ENCODE results near the gene MACROD2. TPM values are rescaled to one million over a fixed set of nuclear protein-coding genes. Genes with fewer than 3 reads are reported as not detected.
"Not testable (repeated sequence)": the region's sequence is repeated elsewhere in the genome, so short reads cannot be mapped to it uniquely, and the experiment has no call there.

MACROD2 gene
- polyA plus RNA-seq, 4 donors = 1.00 to 4.8 (median 1.4) TPM

DNA sequence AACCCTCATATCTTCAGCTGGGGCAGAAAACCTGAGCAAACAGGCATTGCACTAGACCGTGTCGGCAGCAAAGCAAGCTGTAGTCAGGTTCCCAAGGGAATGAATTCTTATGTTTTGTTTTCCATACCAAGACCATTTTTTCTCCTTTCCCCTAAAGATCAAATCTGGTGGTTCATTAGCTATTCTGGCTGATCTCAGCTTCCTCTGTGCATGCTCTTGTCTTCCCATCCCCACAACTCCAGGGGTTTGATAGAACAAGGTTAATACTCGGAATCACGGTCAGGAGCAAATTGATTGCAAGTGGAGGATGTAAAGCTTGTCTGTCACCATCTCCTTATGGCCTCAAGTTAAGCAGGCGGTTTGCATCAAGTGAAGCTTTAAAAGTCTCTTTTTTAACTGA is 1799.1 kb downstream of the MACROD2 start:
- FAIRE-seq (no peak), DNase-seq (no peak)
- Histone ChIP-seq H3K36me3 (ENCODE audit: control insufficient read depth in 3 of 3, insufficient read depth in 2 of 3, low read depth in 1 of 3, low read length in 3 of 3) (no peaks in the 10 kb centered on the region), H3K4me1 (ENCODE audit: control insufficient read depth in 3 of 3, insufficient read depth in 2 of 3, low read depth in 1 of 3, low read length in 2 of 3) (no peaks in the 10 kb centered on the region), H3K9me3 (ENCODE audit: control insufficient read depth in 2 of 2, insufficient read depth in 1 of 2, low read depth in 1 of 2, low read length in 1 of 2) (no peaks in the 10 kb centered on the region), H3K27ac (ENCODE audit: low read depth in 1 of 3, low read length in 2 of 3) (no peak overlapping the region), H3K4me3 (ENCODE audit: low read depth in 1 of 3, low read length in 3 of 3) (no peak overlapping the region), H3K27me3 (ENCODE audit: control insufficient read depth in 3 of 3, insufficient read depth in 3 of 3, low read length in 3 of 3) (no peaks in the 10 kb centered on the region)
- 90 to 92% (median 90%) methylated on average over 5 of the region's 5 CpGs for WGBS, 3 donors

DNA sequence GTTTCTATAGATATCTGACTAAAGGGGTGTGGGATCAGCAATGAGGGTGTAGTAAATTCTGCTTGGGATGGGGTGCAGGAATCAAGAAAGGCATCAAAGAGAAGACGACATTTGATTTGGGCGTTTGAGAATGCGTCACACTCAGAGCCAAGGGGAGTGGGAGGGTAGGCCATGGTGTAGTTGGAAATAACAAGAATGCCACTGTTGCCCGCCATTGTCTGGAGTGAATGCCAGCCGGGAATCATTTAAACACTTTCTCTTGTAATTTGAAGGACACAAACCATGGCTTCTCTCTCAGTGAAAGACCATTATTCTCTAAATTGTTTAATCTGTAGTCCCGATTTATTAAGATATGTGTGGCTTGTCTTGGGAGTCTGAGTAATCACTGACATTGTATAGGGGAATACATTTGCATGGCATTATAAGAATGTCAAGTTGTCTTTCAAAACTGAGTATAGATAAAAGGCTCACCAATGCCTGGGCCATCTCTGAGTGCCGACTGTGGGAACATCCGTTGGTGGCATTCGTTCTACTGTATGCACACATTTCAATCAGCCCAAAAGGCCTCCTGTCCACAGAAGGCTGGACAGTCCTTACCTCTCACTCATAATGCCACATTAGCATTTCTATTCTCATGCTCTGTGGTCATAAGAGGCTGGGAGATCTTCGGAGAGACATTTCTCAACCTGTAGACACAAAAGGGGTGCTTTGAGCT is 1800.1 kb downstream of the MACROD2 start:
- no peaks in the 10 kb centered on the region for H3K9me3 ChIP-seq (ENCODE audit: control insufficient read depth in 2 of 2, insufficient read depth in 1 of 2, low read depth in 1 of 2, low read length in 1 of 2)
- H3K27ac ChIP-seq (ENCODE audit: low read depth in 1 of 3, low read length in 2 of 3) = no peak overlapping the region
- no peak for FAIRE-seq
- H3K36me3 ChIP-seq (ENCODE audit: control insufficient read depth in 3 of 3, insufficient read depth in 2 of 3, low read depth in 1 of 3, low read length in 3 of 3) = no peaks in the 10 kb centered on the region
- 77 to 95% (median 93%) methylated on average over 10 of the region's 10 CpGs for WGBS, 3 donors
- no peak for DNase-seq
- no peak overlapping the region for H3K4me3 ChIP-seq (ENCODE audit: low read depth in 1 of 3, low read length in 3 of 3)
- no peaks in the 10 kb centered on the region for H3K27me3 ChIP-seq (ENCODE audit: control insufficient read depth in 3 of 3, insufficient read depth in 3 of 3, low read length in 3 of 3)
- no peaks in the 10 kb centered on the region for H3K4me1 ChIP-seq (ENCODE audit: control insufficient read depth in 3 of 3, insufficient read depth in 2 of 3, low read depth in 1 of 3, low read length in 2 of 3)

DNA sequence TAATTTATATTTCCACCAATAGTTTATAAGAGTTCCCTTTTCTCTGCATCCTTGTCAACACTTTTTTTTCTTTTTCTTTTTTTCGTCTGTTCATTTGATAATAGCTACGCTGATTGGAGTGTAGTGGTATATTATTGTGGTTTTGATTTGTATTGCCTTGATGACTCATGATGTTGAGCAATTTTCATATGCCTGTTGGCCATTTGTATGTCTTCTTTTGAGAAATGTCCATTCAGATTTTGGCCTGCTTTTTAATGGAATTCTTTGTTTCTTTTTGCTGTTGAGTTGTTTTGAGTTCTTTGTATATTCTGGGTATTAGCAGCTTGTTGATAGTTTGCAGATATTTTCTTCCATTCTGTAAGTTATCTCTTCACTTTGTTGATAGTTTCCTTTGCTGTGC is 1804.6 kb downstream of the MACROD2 start:
- Histone ChIP-seq H3K4me3 (ENCODE audit: low read depth in 1 of 3, low read length in 3 of 3) (no peak overlapping the region), H3K9me3 (ENCODE audit: control insufficient read depth in 2 of 2, insufficient read depth in 1 of 2, low read depth in 1 of 2, low read length in 1 of 2) (no peaks in the 10 kb centered on the region), H3K36me3 (ENCODE audit: control insufficient read depth in 3 of 3, insufficient read depth in 2 of 3, low read depth in 1 of 3, low read length in 3 of 3) (no peaks in the 10 kb centered on the region), H3K27me3 (ENCODE audit: control insufficient read depth in 3 of 3, insufficient read depth in 3 of 3, low read length in 3 of 3) (no peaks in the 10 kb centered on the region), H3K4me1 (ENCODE audit: control insufficient read depth in 3 of 3, insufficient read depth in 2 of 3, low read depth in 1 of 3, low read length in 2 of 3) (no peaks in the 10 kb centered on the region), H3K27ac (ENCODE audit: low read depth in 1 of 3, low read length in 2 of 3) (no peak overlapping the region)
- WGBS, 3 donors = 61 to 64% (median 63%) methylated on average over 2 of the region's 2 CpGs
- DNase-seq (no peak), FAIRE-seq (no peak)

- H3K27me3 ChIP-seq (ENCODE audit: control insufficient read depth in 3 of 3, insufficient read depth in 3 of 3, low read length in 3 of 3) = no peaks in the 10 kb centered on the region
- no peak for FAIRE-seq
- no peaks in the 10 kb centered on the region for H3K9me3 ChIP-seq (ENCODE audit: control insufficient read depth in 2 of 2, insufficient read depth in 1 of 2, low read depth in 1 of 2, low read length in 1 of 2)
- no peak overlapping the region for H3K4me3 ChIP-seq (ENCODE audit: low read depth in 1 of 3, low read length in 3 of 3)
- no peak overlapping the region for H3K27ac ChIP-seq (ENCODE audit: low read depth in 1 of 3, low read length in 2 of 3)
- DNase-seq = no peak
- WGBS, 3 donors = 79 to 92% (median 81%) methylated on average over 1 of the region's 1 CpG
- no peaks in the 10 kb centered on the region for H3K36me3 ChIP-seq (ENCODE audit: control insufficient read depth in 3 of 3, insufficient read depth in 2 of 3, low read depth in 1 of 3, low read length in 3 of 3)
- no peaks in the 10 kb centered on the region for H3K4me1 ChIP-seq (ENCODE audit: control insufficient read depth in 3 of 3, insufficient read depth in 2 of 3, low read depth in 1 of 3, low read length in 2 of 3)
Observed at GRCh38 chr20:15802020-15802419, 1806.7 kb downstream of the MACROD2 start.

DNA sequence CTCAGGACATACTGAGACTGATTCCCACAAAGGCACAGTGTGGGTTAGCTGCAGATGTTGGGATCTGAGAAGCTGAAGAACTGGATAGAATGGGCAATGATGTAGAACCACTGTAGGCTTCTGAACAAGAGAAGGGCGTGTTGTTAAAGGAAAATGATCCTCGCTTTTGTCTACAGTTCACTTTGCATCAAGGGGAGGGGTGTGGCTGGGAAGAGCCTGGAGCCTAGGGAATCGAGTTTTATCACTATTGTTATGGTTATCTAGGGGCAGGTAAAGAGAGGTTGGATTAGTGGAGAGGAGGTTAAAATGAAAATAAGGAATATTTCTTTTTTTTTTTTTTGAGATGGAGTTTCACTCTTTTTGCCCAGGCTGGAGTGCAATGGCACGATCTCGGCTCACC is 1809.8 kb downstream of the MACROD2 start:
- H3K4me1 ChIP-seq (ENCODE audit: control insufficient read depth in 3 of 3, insufficient read depth in 2 of 3, low read depth in 1 of 3, low read length in 2 of 3) = no peaks in the 10 kb centered on the region
- H3K9me3 ChIP-seq (ENCODE audit: control insufficient read depth in 2 of 2, insufficient read depth in 1 of 2, low read depth in 1 of 2, low read length in 1 of 2) = peaks cover 0 to 3% of the 10 kb centered on the region in 2 donors
- WGBS, 3 donors = 81 to 84% (median 81%) methylated on average over 5 of the region's 5 CpGs
- H3K27me3 ChIP-seq (ENCODE audit: control insufficient read depth in 3 of 3, insufficient read depth in 3 of 3, low read length in 3 of 3) = no peaks in the 10 kb centered on the region
- FAIRE-seq (no peak), DNase-seq (no peak)
- H3K4me3 ChIP-seq (ENCODE audit: low read depth in 1 of 3, low read length in 3 of 3) = no peak overlapping the region
- no peak overlapping the region for H3K27ac ChIP-seq (ENCODE audit: low read depth in 1 of 3, low read length in 2 of 3)
- no peaks in the 10 kb centered on the region for H3K36me3 ChIP-seq (ENCODE audit: control insufficient read depth in 3 of 3, insufficient read depth in 2 of 3, low read depth in 1 of 3, low read length in 3 of 3)

- FAIRE-seq (no peak), DNase-seq (no peak)
- Histone ChIP-seq H3K36me3 (ENCODE audit: control insufficient read depth in 3 of 3, insufficient read depth in 2 of 3, low read depth in 1 of 3, low read length in 3 of 3) (no peaks in the 10 kb centered on the region), H3K27me3 (ENCODE audit: control insufficient read depth in 3 of 3, insufficient read depth in 3 of 3, low read length in 3 of 3) (no peaks in the 10 kb centered on the region), H3K27ac (ENCODE audit: low read depth in 1 of 3, low read length in 2 of 3) (no peak overlapping the region), H3K4me1 (ENCODE audit: control insufficient read depth in 3 of 3, insufficient read depth in 2 of 3, low read depth in 1 of 3, low read length in 2 of 3) (no peaks in the 10 kb centered on the region), H3K9me3 (ENCODE audit: control insufficient read depth in 2 of 2, insufficient read depth in 1 of 2, low read depth in 1 of 2, low read length in 1 of 2) (peaks cover 0 to 3% of the 10 kb centered on the region in 2 donors), H3K4me3 (ENCODE audit: low read depth in 1 of 3, low read length in 3 of 3) (no peak overlapping the region)
- WGBS, 3 donors = 59 to 75% (median 61%) methylated on average over 3 of the region's 3 CpGs
Observed at GRCh38 chr20:15806105-15806504, 1810.8 kb downstream of the MACROD2 start.

DNA sequence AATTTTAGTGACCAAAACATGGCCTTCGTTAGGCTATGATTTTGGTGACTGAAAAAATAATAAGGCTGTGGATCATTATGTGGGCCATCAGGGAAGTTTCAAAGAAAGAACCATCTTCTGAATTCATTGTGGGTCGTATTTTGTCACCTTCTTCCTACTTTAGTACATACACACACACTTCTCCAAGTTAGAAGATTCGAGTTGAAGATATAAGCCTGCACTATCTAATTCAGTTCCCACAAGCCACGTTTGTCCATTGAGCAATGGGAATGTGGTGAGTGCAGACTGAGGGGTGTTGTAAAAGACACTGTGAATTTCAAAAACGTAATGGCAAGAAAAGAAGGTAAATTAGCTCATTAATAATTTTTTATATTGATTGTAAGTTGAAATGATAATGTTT is 1812.0 kb downstream of the MACROD2 start:
- 64 to 87% (median 83%) methylated on average over 5 of the region's 5 CpGs for WGBS, 3 donors
- Histone ChIP-seq H3K4me3 (ENCODE audit: low read depth in 1 of 3, low read length in 3 of 3) (no peak overlapping the region), H3K36me3 (ENCODE audit: control insufficient read depth in 3 of 3, insufficient read depth in 2 of 3, low read depth in 1 of 3, low read length in 3 of 3) (no peaks in the 10 kb centered on the region), H3K27me3 (ENCODE audit: control insufficient read depth in 3 of 3, insufficient read depth in 3 of 3, low read length in 3 of 3) (no peaks in the 10 kb centered on the region), H3K4me1 (ENCODE audit: control insufficient read depth in 3 of 3, insufficient read depth in 2 of 3, low read depth in 1 of 3, low read length in 2 of 3) (no peaks in the 10 kb centered on the region), H3K9me3 (ENCODE audit: control insufficient read depth in 2 of 2, insufficient read depth in 1 of 2, low read depth in 1 of 2, low read length in 1 of 2) (peaks cover 0 to 3% of the 10 kb centered on the region in 2 donors), H3K27ac (ENCODE audit: low read depth in 1 of 3, low read length in 2 of 3) (no peak overlapping the region)
- FAIRE-seq (no peak), DNase-seq (no peak)

DNA sequence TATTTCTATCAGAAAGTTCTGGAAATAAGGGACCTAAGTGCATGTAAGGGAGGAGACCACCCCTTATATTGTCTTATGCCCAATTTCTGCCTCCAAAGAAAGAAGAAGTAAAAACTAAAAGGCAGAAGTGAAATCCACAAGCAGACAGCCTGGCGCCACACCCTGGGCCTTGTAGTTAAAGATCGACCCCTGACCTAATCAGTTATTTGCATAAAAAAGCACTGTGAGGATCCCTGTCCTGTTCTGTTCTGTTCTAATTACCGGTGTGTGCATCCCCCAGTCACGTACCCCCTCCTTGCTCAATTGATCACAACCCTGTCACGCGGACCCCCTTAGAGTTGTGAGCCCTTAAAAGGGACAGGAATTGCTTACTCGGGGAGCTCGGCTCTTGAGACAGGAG is 1812.5 kb downstream of the MACROD2 start:
- H3K4me1 ChIP-seq (ENCODE audit: control insufficient read depth in 3 of 3, insufficient read depth in 2 of 3, low read depth in 1 of 3, low read length in 2 of 3); H3K27ac ChIP-seq (ENCODE audit: low read depth in 1 of 3, low read length in 2 of 3); DNase-seq; H3K27me3 ChIP-seq (ENCODE audit: control insufficient read depth in 3 of 3, insufficient read depth in 3 of 3, low read length in 3 of 3); H3K36me3 ChIP-seq (ENCODE audit: control insufficient read depth in 3 of 3, insufficient read depth in 2 of 3, low read depth in 1 of 3, low read length in 3 of 3); FAIRE-seq; H3K4me3 ChIP-seq (ENCODE audit: low read depth in 1 of 3, low read length in 3 of 3); H3K9me3 ChIP-seq (ENCODE audit: control insufficient read depth in 2 of 2, insufficient read depth in 1 of 2, low read depth in 1 of 2, low read length in 1 of 2): not testable (repeated sequence)
- 88 to 91% (median 90%) methylated on average over 8 of the region's 8 CpGs for WGBS, 3 donors

DNA sequence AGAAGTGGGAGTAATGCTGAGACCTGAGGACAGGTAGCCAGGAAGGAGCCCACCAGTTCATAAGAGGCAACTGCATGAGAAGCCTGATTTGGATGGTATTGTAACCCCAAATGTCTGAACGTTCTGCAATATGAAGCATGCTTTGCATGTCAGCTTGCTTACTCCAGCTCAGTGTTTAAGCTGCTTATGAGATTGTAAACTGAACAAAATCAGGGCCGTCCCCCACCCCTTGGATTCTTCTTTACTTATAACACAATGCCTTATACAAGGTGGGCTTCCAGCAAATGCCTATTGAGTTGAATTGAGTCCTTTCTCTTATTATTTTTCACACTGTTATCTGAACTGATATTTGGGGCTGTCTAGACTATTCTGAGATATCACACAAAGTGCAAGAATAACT is 1816.6 kb downstream of the MACROD2 start:
- H3K4me3 ChIP-seq (ENCODE audit: low read depth in 1 of 3, low read length in 3 of 3) = no peak overlapping the region
- H3K27me3 ChIP-seq (ENCODE audit: control insufficient read depth in 3 of 3, insufficient read depth in 3 of 3, low read length in 3 of 3) = no peaks in the 10 kb centered on the region
- FAIRE-seq = no peak
- peaks cover 0 to 3% of the 10 kb centered on the region in 2 donors for H3K9me3 ChIP-seq (ENCODE audit: control insufficient read depth in 2 of 2, insufficient read depth in 1 of 2, low read depth in 1 of 2, low read length in 1 of 2)
- no peak for DNase-seq
- no peaks in the 10 kb centered on the region for H3K4me1 ChIP-seq (ENCODE audit: control insufficient read depth in 3 of 3, insufficient read depth in 2 of 3, low read depth in 1 of 3, low read length in 2 of 3)
- WGBS, 3 donors = 68 to 78% (median 69%) methylated on average over 2 of the region's 2 CpGs
- H3K36me3 ChIP-seq (ENCODE audit: control insufficient read depth in 3 of 3, insufficient read depth in 2 of 3, low read depth in 1 of 3, low read length in 3 of 3) = no peaks in the 10 kb centered on the region
- no peak overlapping the region for H3K27ac ChIP-seq (ENCODE audit: low read depth in 1 of 3, low read length in 2 of 3)
